Fibroblast of the aortic adventitia (primary cell): ENCODE data around the gene PDE6B. TPM values are rescaled to one million over a fixed set of nuclear protein-coding genes. Genes with fewer than 3 reads are reported as not detected.

Experiments
- DNase-seq: peaks from one replicate; pipeline ENCODE4 v3.0.0-alpha.2; 2010; ENCODE audit warnings: low read depth
- H3K4me3 ChIP-seq: 2 replicates; pipeline ENCODE4 v1.5.1; 2011; ENCODE audit warnings: low read depth, mild to moderate bottlenecking, control low read depth, low read length, moderate library complexity
- CTCF ChIP-seq: IDR thresholded peaks from 2 replicates; pipeline ENCODE4 v1.5.1; 2011; ENCODE audit warnings: mild to moderate bottlenecking, low read length, control low read depth, inconsistent platforms; ENCODE audit not compliant: insufficient read depth
- total RNA-seq: library from RNA; depleted of rRNA; stranded (reverse); fragments of >200 nt; gene quantifications from 2 replicates; pipeline ENCODE4 v1.2.3, GENCODE V29; 2012; ENCODE audit warnings: low replicate concordance

Gene PDE6B
- total RNA-seq, 1 donor = not detected

GRCh38 chr4:650461-650860 is 25.1 kb downstream of the PDE6B start:
- DNase-seq = no peak
- no peak overlapping the region for H3K4me3 ChIP-seq
- TF ChIP-seq CTCF = no peak

- TF ChIP-seq CTCF = no peak
- no peak for DNase-seq
- no peak overlapping the region for H3K4me3 ChIP-seq
These were observed 25.8 kb downstream of the PDE6B start for GRCh38 chr4:650951-651883.

GRCh38 chr4:651884-652642 is 26.7 kb downstream of the PDE6B start:
- H3K4me3 ChIP-seq = no peak overlapping the region
- DNase-seq = no peak
- no peak for TF ChIP-seq CTCF

DNA sequence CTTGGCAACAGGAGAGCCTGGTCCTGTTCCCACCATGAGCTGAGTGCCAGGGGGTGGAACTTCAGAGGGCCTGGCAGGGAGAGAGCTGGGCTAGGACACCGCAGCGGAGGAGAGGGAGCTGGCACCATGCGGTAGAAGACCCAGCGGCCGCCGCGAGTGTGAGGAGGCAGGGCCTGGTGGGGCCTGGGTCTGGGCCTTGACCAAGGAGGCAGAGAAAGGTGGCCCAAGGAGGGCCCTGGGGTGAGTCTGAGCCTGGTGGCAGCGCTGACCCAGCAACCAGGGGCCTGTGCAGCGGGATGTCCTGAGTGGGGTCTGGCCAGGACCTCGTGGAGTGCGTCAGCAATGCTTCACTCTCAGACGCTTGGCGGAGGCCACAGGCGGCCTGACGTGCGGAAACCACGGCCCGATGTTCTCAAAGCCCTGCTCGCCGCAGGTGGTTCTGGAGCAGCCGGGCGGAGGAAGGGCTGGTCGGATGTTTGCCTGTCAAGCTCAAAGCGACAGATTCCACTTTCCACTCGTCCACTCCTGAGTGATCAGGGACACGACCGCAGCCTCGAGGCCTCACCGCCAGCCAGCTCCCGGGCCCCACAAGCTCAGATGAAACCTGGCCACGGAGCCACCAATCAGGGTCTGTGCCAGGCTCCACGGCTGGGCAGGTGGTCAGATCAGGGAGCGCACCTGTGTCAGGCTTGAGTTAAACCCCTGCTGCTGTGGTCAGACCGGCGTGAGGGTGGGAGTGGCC is 27.9 kb downstream of the PDE6B start:
- H3K4me3 ChIP-seq = no peak overlapping the region
- DNase-seq = no peak
- TF ChIP-seq CTCF = no peak

DNA sequence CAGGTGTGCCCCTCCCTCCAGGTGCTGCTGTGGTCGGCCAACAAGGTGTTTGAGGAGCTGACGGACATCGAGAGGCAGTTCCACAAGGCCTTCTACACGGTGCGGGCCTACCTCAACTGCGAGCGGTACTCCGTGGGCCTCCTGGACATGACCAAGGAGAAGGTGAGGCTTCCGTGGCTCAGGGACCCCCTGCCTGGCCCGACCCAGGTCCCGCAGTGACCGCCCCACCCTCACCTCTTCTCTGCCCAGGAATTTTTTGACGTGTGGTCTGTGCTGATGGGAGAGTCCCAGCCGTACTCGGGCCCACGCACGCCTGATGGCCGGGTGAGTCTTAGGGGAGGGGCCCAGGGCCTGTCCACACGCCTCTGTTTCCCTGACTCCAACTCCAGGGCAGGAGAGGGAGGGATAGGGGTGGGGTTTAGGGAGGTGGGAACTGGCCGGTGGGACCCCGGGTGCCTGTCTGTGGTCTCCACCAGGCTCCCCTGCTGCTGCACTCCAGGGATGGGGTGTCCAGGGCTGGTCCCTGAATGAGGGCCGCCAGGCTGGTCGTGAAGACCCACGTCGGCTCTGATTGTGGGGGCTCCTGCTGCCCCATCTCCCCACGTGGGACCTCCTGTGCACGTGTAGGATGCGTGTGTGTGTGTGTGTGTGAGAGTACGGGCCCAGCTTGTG is 28.6 kb downstream of the PDE6B start:
- DNase-seq = no peak
- TF ChIP-seq CTCF = no peak
- H3K4me3 ChIP-seq = no peak overlapping the region

DNA sequence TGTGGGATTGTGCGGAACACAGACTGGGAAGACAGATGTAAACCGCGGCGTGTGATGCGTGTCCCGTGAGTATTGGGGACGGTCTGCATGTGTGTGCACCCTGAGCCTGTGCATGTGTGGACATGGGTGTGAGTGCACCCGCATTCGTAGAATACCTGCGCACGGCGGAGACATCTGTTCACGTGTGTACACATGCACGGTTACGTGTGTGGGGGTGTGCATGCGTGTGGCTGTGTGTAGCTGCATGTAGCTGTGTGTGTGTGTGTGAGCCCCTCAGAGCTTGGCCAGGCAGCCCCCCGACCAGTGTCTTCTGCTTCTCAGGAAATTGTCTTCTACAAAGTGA is 29.1 kb downstream of the PDE6B start:
- H3K4me3 ChIP-seq = no peak overlapping the region
- no peak for TF ChIP-seq CTCF
- no peak for DNase-seq
